CD4-positive, alpha-beta T cell treated with Interferon gamma for 1 hour (primary cell): ENCODE results near the gene IFT57.

Experiments used
- DNase-seq: peaks from one replicate; pipeline ENCODE4 v3.0.0-alpha.2; 2020

The IFT57 gene

DNA sequence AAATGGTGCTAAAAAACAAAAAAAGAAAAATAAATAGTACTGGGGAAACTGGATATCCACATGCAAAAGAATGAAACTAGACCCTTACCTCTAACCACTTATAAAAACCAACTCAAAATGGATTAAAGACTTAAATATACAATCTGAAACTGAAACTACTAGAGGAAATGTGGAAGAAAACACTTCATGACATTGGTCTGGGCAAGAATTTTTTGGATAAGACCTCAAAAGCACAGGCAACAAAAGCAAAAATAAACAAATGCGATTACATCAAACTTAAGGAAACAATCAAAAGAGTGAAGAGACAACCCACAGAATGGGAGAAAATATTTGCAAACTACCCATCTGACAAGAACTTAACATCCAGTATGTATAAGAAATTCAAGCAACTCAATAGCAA is 6.4 kb downstream of the IFT57 start:
- DNase-seq: no peak

DNA sequence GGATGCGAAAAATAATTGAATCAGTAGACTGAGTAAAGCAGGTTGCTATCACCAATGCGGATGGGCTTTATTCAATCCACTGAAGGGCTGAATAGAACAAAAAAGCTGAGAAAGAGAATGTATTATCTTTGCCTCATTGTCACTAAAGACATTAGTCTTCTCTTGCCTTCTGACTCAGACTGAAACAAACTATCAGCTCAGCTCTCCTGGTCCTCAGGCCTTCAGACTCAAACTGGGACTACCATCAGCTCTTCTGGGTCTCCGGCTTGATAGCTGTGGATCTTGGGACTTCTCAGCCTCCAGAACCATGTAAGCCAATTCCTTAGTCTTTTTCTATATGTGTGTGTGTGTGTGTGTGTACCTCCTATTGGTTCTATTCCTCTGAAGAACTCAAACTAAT is 12.6 kb downstream of the IFT57 start:
- no peak for DNase-seq

DNA sequence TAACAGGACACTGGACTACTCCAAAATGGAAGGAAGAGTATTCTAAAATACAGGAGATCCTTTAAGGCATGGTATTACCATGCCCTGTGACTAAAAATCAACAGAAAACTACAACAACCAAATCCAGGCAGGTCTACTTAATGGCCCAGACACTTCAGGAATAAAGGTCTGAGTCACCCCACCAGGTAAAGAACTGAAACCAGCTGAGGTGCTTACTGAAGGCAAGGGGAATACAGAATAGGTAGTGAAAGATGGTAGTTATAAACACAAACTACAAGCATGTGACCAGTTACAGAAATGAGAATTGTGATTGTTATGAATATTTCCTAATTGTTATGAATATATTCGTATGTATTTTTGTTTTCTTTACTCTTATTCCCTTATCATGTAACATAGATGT is 13.4 kb downstream of the IFT57 start:
- no peak for DNase-seq

DNA sequence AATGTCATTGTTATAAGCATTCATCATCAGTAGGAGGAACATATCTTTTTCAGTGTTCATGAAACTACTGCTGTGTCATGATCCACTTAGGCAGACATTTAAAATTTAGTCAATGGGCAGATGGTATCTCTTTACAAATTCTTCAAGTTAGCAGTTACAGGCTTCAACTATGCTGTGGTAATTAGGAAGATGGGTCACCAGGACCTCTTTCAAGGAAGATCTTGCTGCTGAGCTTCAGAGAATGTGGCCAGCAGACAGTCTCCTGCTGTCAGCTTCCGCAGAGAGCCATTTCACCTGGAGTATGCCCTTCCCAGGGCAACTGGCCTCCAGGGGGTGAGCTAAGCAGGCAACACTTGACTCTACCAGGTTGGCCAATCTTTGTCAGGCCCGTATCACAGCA is 19.4 kb downstream of the IFT57 start:
- no peak for DNase-seq

DNA sequence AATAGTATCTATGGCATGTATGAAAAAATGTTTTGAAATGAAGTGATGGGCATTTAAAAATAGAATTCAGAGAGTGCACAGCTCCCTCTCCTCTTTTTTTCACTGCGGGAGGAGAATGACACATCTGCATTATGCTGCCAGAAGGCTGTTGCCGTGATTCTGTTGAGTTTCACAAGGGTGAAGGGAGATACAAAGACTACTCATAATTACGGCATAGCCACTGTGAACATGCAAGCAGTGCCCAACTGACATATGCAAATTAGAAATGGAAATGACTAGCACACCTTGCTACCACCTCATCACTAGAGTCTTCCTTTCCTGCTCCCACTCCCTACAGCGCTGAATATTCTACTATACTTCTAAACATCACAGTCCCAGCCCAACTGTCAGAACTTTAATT is 20.1 kb downstream of the IFT57 start:
- no peak for DNase-seq

DNA sequence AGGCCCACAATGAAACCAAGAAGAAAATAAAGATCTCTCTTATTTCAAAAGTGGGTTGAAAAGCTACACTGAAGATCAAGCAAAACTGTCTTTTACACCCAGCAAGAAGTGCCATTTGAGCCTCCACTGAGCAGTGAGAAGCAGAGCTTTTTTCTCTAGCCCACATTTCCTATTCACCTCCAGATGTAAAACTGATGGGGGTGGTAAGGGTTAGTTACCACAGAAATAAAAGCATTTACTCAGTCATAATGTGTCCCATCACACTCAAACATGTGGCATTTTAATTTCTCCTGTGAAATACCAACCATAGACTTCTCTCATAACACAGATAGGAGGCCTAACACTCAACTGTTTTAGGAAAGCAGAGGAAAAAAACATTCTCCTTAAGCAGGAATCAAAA is 21.0 kb downstream of the IFT57 start:
- DNase-seq: no peak

DNA sequence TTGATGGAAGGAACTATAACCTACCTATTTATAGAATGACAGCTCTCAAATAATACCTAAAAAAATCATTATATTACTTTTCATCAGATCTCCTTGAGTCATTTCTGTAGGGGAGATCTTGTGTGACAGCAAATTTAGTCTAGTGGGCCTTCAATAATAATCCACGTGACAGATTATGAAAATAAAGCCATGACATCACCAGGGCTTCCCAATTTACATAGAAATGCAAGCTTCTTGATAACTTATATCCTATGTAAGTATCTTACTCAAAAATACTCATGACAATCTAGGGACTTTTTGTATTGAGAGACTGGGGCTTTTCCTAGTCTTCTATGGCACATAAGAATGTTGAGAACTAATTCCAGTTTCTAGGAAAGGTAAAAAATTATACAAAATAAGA is 21.6 kb downstream of the IFT57 start:
- DNase-seq: no peak

DNA sequence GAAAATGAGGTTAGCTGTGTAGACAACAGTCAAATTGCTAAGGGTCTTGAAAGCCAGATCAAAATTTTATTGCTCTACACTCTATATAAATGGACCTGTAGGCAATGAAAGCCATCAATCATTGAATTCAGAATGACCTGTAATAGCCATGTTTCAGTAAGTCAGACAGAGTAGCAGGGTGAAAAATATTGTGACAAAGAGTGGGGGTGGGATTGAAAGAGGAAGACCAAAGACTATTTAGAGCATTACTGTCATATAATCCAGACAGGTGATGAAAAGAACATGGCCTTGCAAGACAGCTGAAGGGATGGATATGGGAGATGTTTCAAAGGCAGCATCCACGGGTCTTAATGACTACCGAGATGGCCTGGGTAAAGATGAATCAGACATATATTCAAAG is 22.2 kb downstream of the IFT57 start:
- DNase-seq: no peak

DNA sequence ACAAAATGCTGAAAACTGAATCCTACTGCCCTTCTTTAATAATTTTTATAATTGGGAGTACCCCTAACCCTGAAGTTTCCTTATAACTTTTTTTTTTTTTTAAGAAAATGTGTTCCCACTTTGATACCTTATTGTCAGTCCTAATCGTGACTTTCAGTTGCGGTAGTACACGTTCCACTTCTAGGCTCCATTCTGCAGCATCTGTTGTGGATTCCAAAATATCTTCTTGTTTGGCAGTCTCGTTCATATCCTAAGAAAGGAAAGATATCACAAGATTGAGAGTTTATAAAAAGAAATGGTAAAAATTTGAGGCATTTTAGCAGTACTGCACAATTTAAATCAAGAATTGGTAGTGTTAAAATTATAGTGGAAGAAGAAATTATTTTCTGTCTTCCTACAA is 30.8 kb downstream of the IFT57 start:
- no peak for DNase-seq

DNA sequence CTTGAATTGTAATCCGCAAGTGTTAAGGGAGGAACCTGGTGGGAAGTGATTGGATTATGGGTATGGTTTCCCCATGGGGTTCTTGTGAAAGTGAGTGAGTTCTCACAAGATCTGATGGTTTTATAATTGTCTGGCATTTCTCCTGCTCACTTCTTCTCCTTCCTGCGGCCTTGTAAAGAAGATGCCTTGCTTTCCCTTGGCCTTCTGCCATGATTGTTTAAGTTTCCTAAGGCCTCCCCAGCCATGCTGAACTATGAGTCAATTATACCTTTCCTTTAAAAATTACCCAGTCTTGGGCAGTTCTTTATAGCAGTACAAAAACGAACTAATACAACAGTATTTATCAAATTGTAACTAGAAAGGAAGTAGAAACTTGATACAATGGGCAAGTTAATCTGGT is 31.9 kb downstream of the IFT57 start:
- DNase-seq: no peak

DNA sequence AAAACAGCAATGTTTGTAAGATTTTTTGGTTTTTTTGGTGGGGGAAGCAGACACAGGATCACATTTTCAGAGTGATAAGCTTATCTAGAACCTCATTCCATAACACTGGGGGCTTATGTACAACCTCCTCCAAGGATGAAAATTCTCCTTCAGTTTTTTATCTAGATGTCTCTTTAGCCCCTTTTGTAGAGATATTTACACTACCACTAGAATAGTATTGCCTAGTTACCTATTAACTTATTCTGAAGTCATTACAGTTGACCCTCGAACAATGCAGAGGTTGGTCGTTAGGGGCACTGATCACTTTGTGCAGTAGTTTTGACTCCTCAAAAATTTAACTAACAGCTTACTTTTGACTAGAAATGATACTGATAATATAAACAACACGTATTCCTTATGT is 32.8 kb downstream of the IFT57 start:
- DNase-seq: no peak

DNA sequence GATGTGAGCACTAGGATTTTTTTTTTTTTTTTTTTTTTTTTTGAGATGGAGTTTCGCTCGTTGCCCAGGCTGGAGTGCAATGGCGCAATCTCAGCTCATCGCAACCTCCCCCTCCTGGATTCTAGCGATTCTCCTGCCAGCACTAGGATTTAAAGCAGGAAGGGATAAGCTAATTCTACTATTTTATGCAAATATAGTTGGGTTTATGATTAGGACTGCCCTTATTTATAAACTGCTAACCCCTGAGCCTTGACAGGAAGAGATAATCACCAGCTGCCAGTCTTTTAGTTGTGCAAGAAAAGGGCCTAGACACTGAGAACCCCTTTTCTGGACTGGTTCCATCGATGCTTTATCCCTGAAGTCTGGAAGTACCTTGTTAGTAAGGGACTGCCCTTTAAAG is 36.7 kb downstream of the IFT57 start:
- DNase-seq: no peak

DNA sequence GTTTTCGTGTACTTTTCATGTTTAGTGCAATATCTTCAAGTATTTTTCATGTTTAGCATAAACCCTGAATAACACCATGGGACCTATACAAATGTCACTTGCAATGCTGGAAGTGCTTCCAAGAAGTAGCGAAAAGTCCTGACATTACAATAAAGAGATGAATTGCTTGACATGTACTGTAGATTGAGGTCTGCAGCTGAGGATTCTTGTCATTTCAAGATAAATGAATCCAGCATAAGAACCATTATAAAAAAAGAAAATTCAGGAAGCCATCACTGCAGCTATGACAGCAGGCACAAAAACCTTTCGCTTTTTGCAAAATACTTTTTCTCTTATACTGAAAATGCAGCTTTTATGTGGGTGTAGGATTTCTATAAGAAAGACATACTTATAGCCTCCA is 37.4 kb downstream of the IFT57 start:
- DNase-seq: no peak

DNA sequence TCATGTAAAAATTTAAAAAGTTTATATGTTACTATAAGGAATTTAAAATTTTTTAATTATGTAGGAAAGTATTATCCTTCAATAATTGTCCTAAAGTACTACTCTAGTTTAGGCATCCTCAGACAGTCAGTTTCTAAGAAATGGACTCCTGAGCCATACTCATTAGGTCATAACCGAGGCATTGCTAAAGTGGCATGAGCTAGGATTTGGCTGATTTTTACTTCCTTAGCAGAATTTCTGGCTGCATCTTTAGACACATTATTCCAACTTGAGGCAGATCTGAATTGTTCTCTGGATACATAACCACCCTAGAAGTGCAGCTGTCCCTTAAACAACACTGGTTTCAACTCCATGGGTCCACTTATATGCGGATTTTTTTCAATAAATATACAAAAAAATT is 38.3 kb downstream of the IFT57 start:
- no peak for DNase-seq

DNA sequence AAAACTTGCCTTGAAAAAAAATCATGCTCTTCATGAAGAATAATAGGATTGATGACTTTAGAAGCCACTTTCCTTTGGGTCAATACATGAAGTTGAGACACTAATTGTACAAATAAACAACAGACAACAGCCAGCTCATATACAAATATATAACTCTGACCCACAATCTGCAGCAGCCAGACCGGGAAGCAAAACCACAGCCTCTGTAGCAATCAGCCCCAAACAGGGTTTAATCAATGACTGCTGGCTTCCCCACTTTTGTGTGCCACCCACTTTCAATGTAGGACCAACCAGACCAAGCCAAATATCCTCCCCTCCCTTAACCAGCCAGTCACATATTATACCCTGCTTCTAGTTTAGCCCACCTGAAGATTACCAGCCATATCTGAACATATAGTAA is 39.0 kb downstream of the IFT57 start:
- no peak for DNase-seq

DNA sequence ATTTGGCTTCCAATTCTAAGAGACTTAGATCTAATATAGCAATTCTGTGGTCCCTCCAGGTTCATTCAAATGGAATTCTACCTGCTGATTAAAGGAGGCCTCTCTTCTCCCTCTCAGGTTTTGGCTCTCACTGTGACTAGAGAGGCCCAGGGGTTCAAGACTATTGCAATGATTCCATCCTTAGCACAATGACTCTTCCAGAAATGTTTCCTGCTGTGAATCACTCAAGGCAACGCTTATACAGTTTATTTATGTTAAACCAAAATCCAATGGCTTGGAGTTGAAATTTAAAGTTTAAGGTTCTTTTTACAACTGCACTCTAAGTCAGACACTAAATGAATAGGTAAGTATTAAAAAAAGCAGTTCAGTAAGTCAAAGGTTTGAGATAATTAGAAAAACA is 39.9 kb downstream of the IFT57 start:
- no peak for DNase-seq

DNA sequence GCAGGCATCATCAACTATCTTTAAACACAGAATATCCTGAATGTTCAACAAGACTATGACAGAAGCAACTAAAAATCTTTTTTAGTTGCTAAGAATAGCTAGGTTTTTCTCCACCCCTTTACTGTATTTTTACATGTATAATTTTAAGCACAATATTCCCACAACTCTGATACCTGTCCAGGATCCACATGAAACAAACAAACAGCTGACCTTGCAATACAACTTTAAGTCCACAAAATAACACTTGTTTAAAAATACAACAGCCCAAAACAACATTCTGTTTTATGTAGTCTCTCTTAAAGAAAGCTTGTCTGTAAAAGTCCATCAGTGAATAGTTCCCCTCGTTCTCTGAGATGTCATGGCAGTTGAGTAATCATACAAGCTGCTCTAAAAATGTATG is 41.1 kb downstream of the IFT57 start:
- DNase-seq: no peak

DNA sequence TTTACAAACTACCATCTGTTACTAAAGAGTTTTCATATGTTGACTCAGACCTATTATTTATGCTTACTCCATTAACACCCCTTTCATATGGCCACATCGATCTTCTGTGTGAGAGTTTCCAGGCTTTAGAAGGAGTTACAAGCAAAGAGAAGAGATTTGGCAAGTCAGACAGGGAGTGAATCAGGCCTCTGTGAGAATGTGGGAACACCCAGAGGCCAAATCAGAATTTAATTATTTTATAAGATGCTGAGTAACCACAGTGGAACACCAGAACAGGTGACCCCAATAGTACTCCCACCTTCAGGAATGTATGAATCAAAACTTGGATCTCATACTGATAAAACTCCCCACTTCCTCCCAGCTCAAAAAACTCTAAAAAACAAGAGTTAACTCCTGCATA is 42.0 kb downstream of the IFT57 start:
- DNase-seq: no peak

DNA sequence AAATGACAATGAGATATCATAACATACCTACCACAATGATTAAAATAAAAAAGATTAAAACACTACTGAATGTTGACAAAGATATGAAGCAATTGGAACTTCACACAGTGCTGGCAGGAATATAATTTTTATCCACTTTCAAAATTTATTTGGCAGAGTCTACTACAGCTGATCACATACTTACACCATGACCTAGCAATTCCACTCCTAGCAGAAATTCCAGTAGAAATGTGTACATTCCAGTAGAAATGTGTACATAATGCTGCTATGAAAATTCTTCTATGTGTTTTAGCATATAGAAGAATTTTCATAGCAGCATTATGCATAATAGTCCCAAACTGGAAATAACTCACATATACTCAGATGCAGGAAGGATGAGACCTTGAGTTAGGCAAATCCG is 43.5 kb downstream of the IFT57 start:
- DNase-seq: no peak

DNA sequence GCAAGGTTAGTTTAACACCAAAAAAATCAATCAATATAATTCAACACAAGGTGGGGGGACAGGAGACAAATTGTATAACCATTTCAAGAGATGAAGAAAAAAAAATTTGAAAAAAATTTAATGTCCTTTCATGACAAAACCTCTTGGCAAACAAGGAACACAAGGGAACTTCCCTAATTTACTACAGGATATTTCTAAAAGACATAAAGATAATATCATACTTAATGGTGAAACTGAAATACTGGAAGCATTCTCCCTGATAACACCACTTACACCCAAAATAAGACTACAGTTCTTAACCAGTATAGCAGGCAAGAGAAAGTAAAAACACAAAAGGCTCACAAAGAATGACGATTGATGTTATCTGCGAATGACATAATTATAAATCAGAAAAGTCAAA is 44.7 kb downstream of the IFT57 start:
- no peak for DNase-seq

DNA sequence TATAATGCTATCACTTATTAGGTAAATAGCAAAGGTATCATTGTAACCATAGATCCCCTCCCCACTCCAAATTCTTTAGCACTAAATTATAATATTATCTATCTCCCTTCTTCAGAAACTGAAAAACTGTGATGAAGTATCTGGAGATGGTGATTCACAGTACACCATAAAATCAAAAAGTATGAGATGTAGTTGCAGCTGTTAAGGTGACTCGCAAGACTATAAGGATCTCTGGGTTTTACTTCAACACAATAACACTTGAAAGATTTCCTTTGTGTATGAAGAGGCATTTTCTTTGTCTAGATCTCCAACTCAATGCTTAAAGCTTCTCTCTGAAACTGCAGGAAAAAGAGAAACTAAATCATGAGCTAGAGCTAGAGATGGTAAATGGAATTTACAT is 46.9 kb downstream of the IFT57 start:
- DNase-seq: no peak

DNA sequence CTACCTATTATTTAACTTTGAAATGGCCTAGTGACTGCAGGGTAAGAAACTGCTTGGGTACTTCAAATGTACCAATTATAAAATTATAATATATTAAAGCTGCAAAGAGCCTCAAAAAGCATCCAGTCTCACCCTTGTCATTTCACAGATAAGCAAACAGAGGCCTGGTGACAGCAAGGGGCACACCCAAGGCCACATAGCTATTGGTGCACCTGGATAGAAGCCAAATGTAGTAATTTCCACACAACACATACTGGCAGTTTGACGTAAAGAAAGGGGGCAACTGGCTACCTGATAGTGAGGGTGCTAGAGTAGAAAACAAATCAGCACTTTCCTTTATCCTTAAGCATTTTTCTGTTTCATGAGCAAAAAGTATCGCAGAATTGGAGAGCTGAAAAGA is 51.1 kb downstream of the IFT57 start:
- DNase-seq: no peak

DNA sequence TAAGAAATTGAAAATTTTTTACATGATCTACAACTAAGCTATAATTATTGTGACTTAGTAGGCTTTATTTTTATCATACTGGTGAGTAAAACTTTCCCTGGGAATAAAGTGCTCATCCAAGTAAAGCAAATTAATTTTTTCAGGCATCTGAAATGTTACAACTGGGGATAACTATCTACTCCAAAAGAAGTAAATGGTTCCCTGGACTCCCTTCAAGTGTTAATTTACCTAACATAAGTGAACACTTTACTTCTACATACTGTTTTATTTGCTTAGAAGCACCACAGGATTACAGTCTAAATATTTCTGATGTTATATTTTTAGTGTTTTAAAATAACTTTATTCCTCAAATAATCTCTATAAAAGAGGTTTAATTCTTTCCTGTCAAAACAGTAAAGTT is 57.8 kb downstream of the IFT57 start:
- no peak for DNase-seq

DNA sequence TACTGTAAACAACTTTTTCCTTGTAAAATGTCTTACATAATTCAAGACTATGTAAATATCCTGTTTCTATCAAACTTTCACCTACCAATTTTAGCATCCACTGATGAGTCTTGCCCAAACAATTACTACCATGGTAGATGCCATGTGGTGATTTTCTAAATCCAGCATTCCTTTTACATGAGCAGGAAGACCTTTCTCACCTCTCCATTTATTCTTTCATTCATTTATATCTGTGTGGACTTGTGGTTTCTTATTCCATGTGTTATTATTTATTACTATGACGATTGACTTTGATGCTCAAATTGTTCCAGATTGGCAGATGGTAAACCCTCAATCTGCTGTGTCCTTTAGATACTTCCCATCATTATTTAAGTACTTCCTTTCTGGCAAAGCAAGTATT is 62.4 kb downstream of the IFT57 start:
- DNase-seq: no peak

DNA sequence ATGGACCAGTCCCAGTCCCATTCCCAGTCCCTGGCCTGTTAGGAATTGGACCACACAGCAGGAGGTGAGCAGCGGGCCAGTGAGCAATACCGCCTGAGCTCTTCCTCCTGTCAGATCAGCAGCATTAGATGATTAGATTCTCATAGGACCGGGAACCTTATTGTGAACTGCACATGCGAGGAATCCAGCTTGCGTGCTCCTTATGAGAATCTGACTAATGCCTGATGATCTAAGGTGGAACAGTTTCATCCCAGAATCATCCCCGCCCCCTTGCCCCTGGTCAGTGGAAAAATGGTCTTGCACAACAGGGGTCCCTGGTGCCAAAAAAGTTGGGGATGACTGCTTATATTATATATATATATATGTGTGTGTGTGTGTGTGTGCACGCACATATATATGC is 63.1 kb downstream of the IFT57 start:
- no peak for DNase-seq

DNA sequence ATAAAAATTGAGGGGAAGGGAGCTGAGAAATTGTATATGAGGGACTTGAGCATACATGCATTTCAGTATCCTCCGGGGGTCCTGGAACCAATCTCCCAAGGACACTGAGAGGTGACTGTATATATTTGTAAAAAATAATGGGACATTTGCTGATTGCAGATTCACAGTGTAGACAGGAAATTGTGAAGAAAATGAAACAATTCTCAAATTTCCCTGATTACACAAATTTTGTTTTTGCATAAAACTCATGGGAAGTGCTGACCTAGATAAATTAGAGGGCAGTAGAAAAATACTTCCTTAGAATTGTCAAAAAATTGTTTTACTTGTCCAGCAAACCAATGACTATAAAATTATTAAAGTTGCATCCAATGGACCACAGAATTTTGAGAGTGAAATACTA is 64.0 kb downstream of the IFT57 start:
- no peak for DNase-seq

DNA sequence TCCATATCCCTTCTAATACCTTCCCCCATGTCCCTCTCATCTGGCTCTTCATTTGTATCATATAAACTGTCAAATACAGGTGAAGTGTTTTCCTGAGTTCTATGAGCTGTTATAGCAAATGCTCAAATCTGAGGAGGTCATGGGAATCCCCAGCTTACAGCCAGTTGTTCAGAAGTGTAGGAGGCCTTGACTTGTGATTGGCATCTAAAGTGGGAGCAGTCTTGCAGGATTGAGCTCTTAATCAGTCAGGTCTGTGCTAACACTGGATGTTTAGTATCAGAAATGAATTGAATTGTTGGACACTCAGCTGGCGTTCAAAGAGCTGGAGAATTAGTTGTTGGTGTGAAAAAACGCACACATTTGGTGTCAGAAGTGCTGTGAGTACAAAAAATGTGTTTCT is 65.0 kb downstream of the IFT57 start:
- no peak for DNase-seq
